Muscle of leg (tissue), 11 donors: ENCODE data around the gene BLOC1S6. TPM values are rescaled to one million over a fixed set of nuclear protein-coding genes. Genes with fewer than 3 reads are reported as not detected.
A peak's percentile ranks its signal among the peaks of the same experiment; 100 is the strongest.

ENCODE experiments used
- DNase-seq: peaks from one replicate; pipeline ENCODE4 v3.0.0; 2013
- H3K27ac ChIP-seq: one replicate; pipeline ENCODE4 v1.5.1; 2013; ENCODE audit warnings: mild to moderate bottlenecking, low read length, control low read depth
- H3K27me3 ChIP-seq: one replicate; pipeline ENCODE4 v1.6.1; 2013; ENCODE audit warnings: low read length; ENCODE audit not compliant: control insufficient read depth, insufficient read depth
- H3K36me3 ChIP-seq: one replicate; pipeline ENCODE4 v1.6.1; 2013; ENCODE audit warnings: low read length; ENCODE audit not compliant: control insufficient read depth, insufficient read depth
- H3K4me1 ChIP-seq: one replicate; pipeline ENCODE4 v1.6.1; 2013; ENCODE audit warnings: low read length; ENCODE audit not compliant: control insufficient read depth, insufficient read depth
- H3K4me3 ChIP-seq: one replicate; pipeline ENCODE4 v1.5.1; 2013; ENCODE audit warnings: low read length, control low read depth
- H3K9me3 ChIP-seq: replicated peaks from 2 replicates; pipeline ENCODE4 v1.6.1; 2013; ENCODE audit warnings: low read depth, low read length; ENCODE audit not compliant: control insufficient read depth
- WGBS: methylation state at CpG from one replicate; pipeline ENCODE4 v1.1.5; 2013; ENCODE audit warnings: missing lambda C conversion rate; ENCODE audit not compliant: insufficient coverage; 5-methylcytosine and 5-hydroxymethylcytosine counted together
- polyA plus RNA-seq, 8 donors: library from polyadenylated mRNA; unstranded; fragments of 120-200 nt; gene quantifications; one replicate each; pipeline versions ENCODE4 v1.2.1 to v1.2.3, GENCODE V29; 2013; ENCODE audit warnings: inconsistent platforms in 1 of 8, low replicate concordance in 1 of 8; ENCODE audit not compliant: insufficient read length in 8 of 8, insufficient read depth in 1 of 8
- total RNA-seq: library from RNA; stranded (reverse); fragments of 120-200 nt; gene quantifications from one replicate; pipeline ENCODE4 v1.2.4, GENCODE V29; 2013

BLOC1S6 gene
- total and polyA plus RNA-seq, 9 donors: 28.0 to 49.3 (median 37.7) TPM

GRCh38 chr15:45586601-45587094 is 531 bp upstream of the BLOC1S6 start:
- Histone ChIP-seq H3K27ac (peak overlapping the region; percentile 100), H3K4me1 (peaks cover 13% of the 10 kb centered on the region), H3K36me3 (peaks cover 3% of the 10 kb centered on the region), H3K9me3 (no peaks in the 10 kb centered on the region), H3K27me3 (no peaks in the 10 kb centered on the region), H3K4me3 (peak overlapping the region; percentile 90)
- under 1% methylated on average over 14 of the region's 14 CpGs for WGBS
- no peak for DNase-seq

GRCh38 chr15:45587863-45588170 is 638 bp downstream of the BLOC1S6 start:
- Histone ChIP-seq H3K4me3 (peak overlapping the region; percentile 90), H3K27me3 (no peaks in the 10 kb centered on the region), H3K9me3 (no peaks in the 10 kb centered on the region), H3K4me1 (peaks cover 13% of the 10 kb centered on the region), H3K36me3 (peaks cover 5% of the 10 kb centered on the region), H3K27ac (peak overlapping the region; percentile 100)
- no peak for DNase-seq
- no CpG with 5 or more reads among the region's 4 CpGs for WGBS

- no peaks in the 10 kb centered on the region for H3K9me3 ChIP-seq
- peaks cover 13% of the 10 kb centered on the region for H3K4me1 ChIP-seq
- 59% methylated on average over 3 of the region's 6 CpGs for WGBS
- peak overlapping the region; percentile 100 for H3K27ac ChIP-seq
- peak overlapping the region; percentile 90 for H3K4me3 ChIP-seq
- no peaks in the 10 kb centered on the region for H3K27me3 ChIP-seq
- peak; percentile 25 for DNase-seq
- H3K36me3 ChIP-seq: peaks cover 6% of the 10 kb centered on the region
Measured at GRCh38 chr15:45588219-45588875, 1.2 kb downstream of the BLOC1S6 start.

GRCh38 chr15:45589256-45589655 is 2.1 kb downstream of the BLOC1S6 start:
- no peaks in the 10 kb centered on the region for H3K9me3 ChIP-seq
- no peaks in the 10 kb centered on the region for H3K27me3 ChIP-seq
- peaks cover 13% of the 10 kb centered on the region for H3K4me1 ChIP-seq
- H3K27ac ChIP-seq: no peak overlapping the region
- no CpG with 5 or more reads among the region's 5 CpGs for WGBS
- DNase-seq: no peak
- H3K4me3 ChIP-seq: no peak overlapping the region
- peaks cover 6% of the 10 kb centered on the region for H3K36me3 ChIP-seq

GRCh38 chr15:45594319-45594718 is 7.1 kb downstream of the BLOC1S6 start:
- no peak for DNase-seq
- H3K4me3 ChIP-seq: no peak overlapping the region
- H3K36me3 ChIP-seq: peaks cover 15% of the 10 kb centered on the region
- no peak overlapping the region for H3K27ac ChIP-seq
- no CpG with 5 or more reads among the region's 2 CpGs for WGBS
- H3K4me1 ChIP-seq: no peaks in the 10 kb centered on the region
- peaks cover 11% of the 10 kb centered on the region for H3K9me3 ChIP-seq
- H3K27me3 ChIP-seq: no peaks in the 10 kb centered on the region

GRCh38 chr15:45594835-45595530 is 7.8 kb downstream of the BLOC1S6 start:
- H3K36me3 ChIP-seq: peaks cover 15% of the 10 kb centered on the region
- WGBS: 90% methylated on average over 2 of the region's 2 CpGs
- no peak overlapping the region for H3K4me3 ChIP-seq
- no peaks in the 10 kb centered on the region for H3K27me3 ChIP-seq
- no peak overlapping the region for H3K27ac ChIP-seq
- no peak for DNase-seq
- H3K4me1 ChIP-seq: no peaks in the 10 kb centered on the region
- peaks cover 11% of the 10 kb centered on the region for H3K9me3 ChIP-seq

- Histone ChIP-seq H3K27me3 (no peaks in the 10 kb centered on the region), H3K4me3 (no peak overlapping the region), H3K9me3 (no peaks in the 10 kb centered on the region), H3K36me3 (peaks cover 5% of the 10 kb centered on the region), H3K27ac (no peak overlapping the region), H3K4me1 (no peaks in the 10 kb centered on the region)
- no CpG with 5 or more reads among the region's 3 CpGs for WGBS
- no peak for DNase-seq
Measured at GRCh38 chr15:45603881-45604280, 16.7 kb downstream of the BLOC1S6 start.

GRCh38 chr15:45604326-45604725 is 17.1 kb downstream of the BLOC1S6 start:
- no CpG with 5 or more reads among the region's 1 CpG for WGBS
- H3K4me1 ChIP-seq: no peaks in the 10 kb centered on the region
- H3K27ac ChIP-seq: no peak overlapping the region
- no peak for DNase-seq
- H3K4me3 ChIP-seq: no peak overlapping the region
- H3K36me3 ChIP-seq: peaks cover 5% of the 10 kb centered on the region
- H3K9me3 ChIP-seq: no peaks in the 10 kb centered on the region
- H3K27me3 ChIP-seq: no peaks in the 10 kb centered on the region

GRCh38 chr15:45606413-45606812 is 19.2 kb downstream of the BLOC1S6 start:
- H3K36me3 ChIP-seq: peaks cover 5% of the 10 kb centered on the region
- 75% methylated on average over 1 of the region's 3 CpGs for WGBS

GRCh38 chr15:45606841-45607240 is 19.7 kb downstream of the BLOC1S6 start:
- Histone ChIP-seq H3K4me1 (no peaks in the 10 kb centered on the region), H3K9me3 (no peaks in the 10 kb centered on the region), H3K27me3 (no peaks in the 10 kb centered on the region), H3K36me3 (peaks cover 5% of the 10 kb centered on the region), H3K4me3 (no peak overlapping the region), H3K27ac (no peak overlapping the region)
- WGBS: no CpG with 5 or more reads among the region's 1 CpG
- DNase-seq: no peak

More at GRCh38 chr15:45606413-45606812, 19.2 kb downstream of the BLOC1S6 start:
- Histone ChIP-seq H3K27me3 (no peaks in the 10 kb centered on the region), H3K4me3 (no peak overlapping the region), H3K4me1 (no peaks in the 10 kb centered on the region), H3K9me3 (no peaks in the 10 kb centered on the region), H3K27ac (no peak overlapping the region)
- DNase-seq: no peak
